CD4-positive, alpha-beta T cell treated with Interleukin-6 for 4 hours (primary cell): ENCODE data around the gene RAB15.

Source experiments
- DNase-seq: peaks from one replicate; pipeline ENCODE4 v3.0.0-alpha.2; 2020; ENCODE audit warnings: mixed read lengths

The RAB15 gene

GRCh38 chr14:64954491-64955240 lies 17.5 kb downstream of the RAB15 start:
- DNase-seq = no peak

GRCh38 chr14:64953661-64954060 lies 18.5 kb downstream of the RAB15 start:
- DNase-seq = no peak

GRCh38 chr14:64953310-64953654 lies 18.9 kb downstream of the RAB15 start:
- DNase-seq = no peak

GRCh38 chr14:64952598-64953309 lies 19.4 kb downstream of the RAB15 start:
- no peak for DNase-seq

- DNase-seq = no peak
Observed at GRCh38 chr14:64951724-64952123, 20.4 kb downstream of the RAB15 start.

GRCh38 chr14:64951291-64951690 lies 20.8 kb downstream of the RAB15 start:
- DNase-seq = no peak

GRCh38 chr14:64950889-64951288 lies 21.2 kb downstream of the RAB15 start:
- no peak for DNase-seq

- no peak for DNase-seq
Observed at GRCh38 chr14:64948612-64949210, 23.4 kb downstream of the RAB15 start.

GRCh38 chr14:64947710-64948611 lies 24.2 kb downstream of the RAB15 start:
- DNase-seq = no peak

GRCh38 chr14:64946310-64947045 lies 25.7 kb downstream of the RAB15 start:
- DNase-seq = no peak

GRCh38 chr14:64945431-64946178 lies 26.5 kb downstream of the RAB15 start:
- DNase-seq = no peak

- no peak for DNase-seq
Observed at GRCh38 chr14:64944861-64945260, 27.3 kb downstream of the RAB15 start.

GRCh38 chr14:64944041-64944440 lies 28.1 kb downstream of the RAB15 start:
- DNase-seq = no peak

GRCh38 chr14:64943556-64943955 lies 28.6 kb downstream of the RAB15 start:
- DNase-seq = no peak

GRCh38 chr14:64942531-64943111 lies 29.5 kb downstream of the RAB15 start, which contains the start of gene GPX2:
TSS of gene GPX2 (minus strand) at chr14:64942745. CDS start at chr14:64942726, 19 bp downstream.
- no peak for DNase-seq

GRCh38 chr14:64940336-64940910 lies 31.7 kb downstream of the RAB15 start:
- no peak for DNase-seq

- DNase-seq = no peak
Observed at GRCh38 chr14:64939817-64940190, 32.3 kb downstream of the RAB15 start.

- no peak for DNase-seq
Observed at GRCh38 chr14:64938972-64939816, 32.9 kb downstream of the RAB15 start.

GRCh38 chr14:64937821-64938193 lies 34.3 kb downstream of the RAB15 start:
- no peak for DNase-seq
